PFSK-1 (cell line): Measurements from ENCODE around the gene EHF.

Source experiments
- FOXP2 ChIP-seq: optimal IDR thresholded peaks from 2 replicates; pipeline ENCODE3; 2011; ENCODE audit warnings: borderline replicate concordance, control low read depth, inconsistent platforms; ENCODE audit not compliant: insufficient read depth; ENCODE audit errors: extremely low read length, extremely low read depth
- POLR2AphosphoS5 ChIP-seq: IDR thresholded peaks from 2 replicates; pipeline ENCODE4 v1.6.1; 2012; ENCODE audit warnings: low read depth, mild to moderate bottlenecking, control low read depth, low read length, moderate library complexity
- SIN3A ChIP-seq: IDR thresholded peaks from 2 replicates; pipeline ENCODE4 v1.6.1; 2012; ENCODE audit warnings: mild to moderate bottlenecking, low read length, moderate library complexity, borderline replicate concordance; ENCODE audit not compliant: insufficient read depth
- TAF1 ChIP-seq: IDR thresholded peaks from 2 replicates; pipeline ENCODE4 v1.6.1; 2012; ENCODE audit warnings: low read length, control low read depth, borderline replicate concordance; ENCODE audit not compliant: insufficient read depth
- TF ChIP-seq, protein P1 (sequence below), 2 experiments: IDR thresholded peaks; 2 replicates each; pipeline versions ENCODE4 v1.6.1 to v1.8.0; 2011 to 2012; ENCODE audit warnings: low read depth in 2 of 2, low read length in 2 of 2, control low read depth in 1 of 2, inconsistent platforms in 1 of 2, mild to moderate bottlenecking in 1 of 2, moderate library complexity in 1 of 2; ENCODE audit not compliant: insufficient read depth in 1 of 2

The EHF gene

DNA sequence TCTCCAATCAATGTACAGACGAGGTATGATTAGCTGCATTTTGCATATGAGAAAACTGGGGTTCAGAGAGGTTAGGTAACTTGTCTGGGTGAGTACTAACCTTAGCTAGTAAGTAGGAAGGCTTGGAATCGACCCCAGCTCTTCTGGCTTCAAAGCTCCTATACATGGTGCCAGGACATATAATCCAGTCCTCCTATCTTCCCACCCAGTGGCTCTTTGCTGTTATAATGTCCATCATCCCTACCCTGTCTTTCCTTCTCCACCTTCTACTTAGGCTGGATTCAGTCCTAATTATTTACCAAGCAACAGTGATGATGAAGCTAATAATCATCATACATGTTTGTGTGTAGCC is 20.0 kb downstream of the EHF start:
- TF ChIP-seq, protein P1, sequence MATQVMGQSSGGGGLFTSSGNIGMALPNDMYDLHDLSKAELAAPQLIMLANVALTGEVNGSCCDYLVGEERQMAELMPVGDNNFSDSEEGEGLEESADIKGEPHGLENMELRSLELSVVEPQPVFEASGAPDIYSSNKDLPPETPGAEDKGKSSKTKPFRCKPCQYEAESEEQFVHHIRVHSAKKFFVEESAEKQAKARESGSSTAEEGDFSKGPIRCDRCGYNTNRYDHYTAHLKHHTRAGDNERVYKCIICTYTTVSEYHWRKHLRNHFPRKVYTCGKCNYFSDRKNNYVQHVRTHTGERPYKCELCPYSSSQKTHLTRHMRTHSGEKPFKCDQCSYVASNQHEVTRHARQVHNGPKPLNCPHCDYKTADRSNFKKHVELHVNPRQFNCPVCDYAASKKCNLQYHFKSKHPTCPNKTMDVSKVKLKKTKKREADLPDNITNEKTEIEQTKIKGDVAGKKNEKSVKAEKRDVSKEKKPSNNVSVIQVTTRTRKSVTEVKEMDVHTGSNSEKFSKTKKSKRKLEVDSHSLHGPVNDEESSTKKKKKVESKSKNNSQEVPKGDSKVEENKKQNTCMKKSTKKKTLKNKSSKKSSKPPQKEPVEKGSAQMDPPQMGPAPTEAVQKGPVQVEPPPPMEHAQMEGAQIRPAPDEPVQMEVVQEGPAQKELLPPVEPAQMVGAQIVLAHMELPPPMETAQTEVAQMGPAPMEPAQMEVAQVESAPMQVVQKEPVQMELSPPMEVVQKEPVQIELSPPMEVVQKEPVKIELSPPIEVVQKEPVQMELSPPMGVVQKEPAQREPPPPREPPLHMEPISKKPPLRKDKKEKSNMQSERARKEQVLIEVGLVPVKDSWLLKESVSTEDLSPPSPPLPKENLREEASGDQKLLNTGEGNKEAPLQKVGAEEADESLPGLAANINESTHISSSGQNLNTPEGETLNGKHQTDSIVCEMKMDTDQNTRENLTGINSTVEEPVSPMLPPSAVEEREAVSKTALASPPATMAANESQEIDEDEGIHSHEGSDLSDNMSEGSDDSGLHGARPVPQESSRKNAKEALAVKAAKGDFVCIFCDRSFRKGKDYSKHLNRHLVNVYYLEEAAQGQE (IDR thresholded peaks at IDR 0.05; ENCODE audit: insufficient read depth in 1 of 2, low read depth in 2 of 2, low read length in 2 of 2), result no peak
- no peak for TF ChIP-seq FOXP2
- TF ChIP-seq TAF1, result no peak
- no peak for TF ChIP-seq SIN3A
- no peak for TF ChIP-seq POLR2AphosphoS5

DNA sequence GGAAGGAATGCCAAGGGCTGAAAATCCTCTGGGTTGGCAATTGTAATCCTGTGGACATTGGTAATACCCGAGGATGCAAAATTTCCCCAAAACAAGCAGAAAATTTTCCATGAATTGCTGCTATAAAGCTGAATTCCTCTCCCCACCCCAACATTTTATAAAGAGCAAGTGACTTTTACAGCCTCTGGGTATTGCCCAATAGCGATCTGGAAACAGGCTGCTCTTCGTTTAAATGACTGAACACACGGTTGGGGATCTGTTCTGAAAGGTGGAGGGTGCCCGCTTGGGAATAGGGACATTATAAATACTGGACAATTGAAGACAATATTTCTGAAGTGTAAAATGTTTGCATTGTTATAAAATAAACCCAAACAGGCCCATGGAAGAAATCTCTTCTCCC is 20.6 kb downstream of the EHF start:
- TF ChIP-seq FOXP2, result no peak
- TF ChIP-seq SIN3A, result no peak
- TF ChIP-seq TAF1, result no peak
- TF ChIP-seq, protein P1 (IDR thresholded peaks at IDR 0.05; ENCODE audit: insufficient read depth in 1 of 2, low read depth in 2 of 2, low read length in 2 of 2), result no peak
- no peak for TF ChIP-seq POLR2AphosphoS5

DNA sequence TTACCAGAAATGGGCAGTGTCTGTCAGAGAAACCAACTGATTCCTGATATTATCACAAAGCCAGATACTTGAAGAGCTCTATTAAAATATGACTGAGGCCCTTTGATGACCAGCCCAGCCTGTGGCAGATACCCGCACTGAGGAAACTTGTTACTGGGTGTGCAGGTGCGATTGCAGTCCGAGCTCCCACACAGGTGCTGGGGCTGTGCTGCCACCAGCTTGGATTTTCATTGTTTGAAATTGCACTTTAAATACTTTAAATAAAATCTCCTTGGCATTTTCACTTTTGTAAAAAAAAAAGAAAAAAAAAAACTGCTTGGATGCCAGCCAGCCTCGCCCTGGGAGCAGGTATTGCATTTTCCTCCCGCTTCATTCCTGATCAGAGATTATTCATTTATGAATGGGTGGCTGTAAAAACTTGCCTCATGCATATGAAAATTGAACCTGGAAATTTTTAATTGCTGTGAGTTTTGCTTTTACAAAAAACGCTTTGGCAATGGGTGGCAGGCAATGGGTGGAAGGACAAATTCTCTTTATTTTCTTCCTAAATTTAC is 21.2 kb downstream of the EHF start:
- TF ChIP-seq FOXP2 (no peak), POLR2AphosphoS5 (no peak), TAF1 (no peak)
- TF ChIP-seq, protein P1 (IDR thresholded peaks at IDR 0.05; ENCODE audit: insufficient read depth in 1 of 2, low read depth in 2 of 2, low read length in 2 of 2), result no peak

DNA sequence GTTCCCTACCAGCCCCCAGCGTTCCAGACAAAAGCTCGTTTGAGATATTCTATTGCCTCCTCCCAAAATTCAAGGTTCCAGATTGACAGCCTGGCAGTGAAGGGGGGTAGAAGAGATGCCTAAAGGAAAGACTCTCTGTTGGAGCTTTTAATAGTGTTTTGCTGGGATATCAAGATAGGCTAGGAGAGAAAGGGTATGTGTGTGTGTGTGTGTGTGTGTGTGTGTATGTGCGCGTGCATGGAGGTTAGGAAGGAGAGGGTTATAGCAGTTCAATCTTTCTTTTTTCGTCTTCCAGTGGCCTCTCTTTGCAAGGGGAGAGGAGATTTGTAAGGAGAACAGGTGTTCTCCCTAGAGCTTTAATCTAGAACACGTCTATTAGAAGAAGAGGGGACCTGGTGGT is 22.0 kb downstream of the EHF start:
- TF ChIP-seq FOXP2 (no peak), POLR2AphosphoS5 (no peak)

DNA sequence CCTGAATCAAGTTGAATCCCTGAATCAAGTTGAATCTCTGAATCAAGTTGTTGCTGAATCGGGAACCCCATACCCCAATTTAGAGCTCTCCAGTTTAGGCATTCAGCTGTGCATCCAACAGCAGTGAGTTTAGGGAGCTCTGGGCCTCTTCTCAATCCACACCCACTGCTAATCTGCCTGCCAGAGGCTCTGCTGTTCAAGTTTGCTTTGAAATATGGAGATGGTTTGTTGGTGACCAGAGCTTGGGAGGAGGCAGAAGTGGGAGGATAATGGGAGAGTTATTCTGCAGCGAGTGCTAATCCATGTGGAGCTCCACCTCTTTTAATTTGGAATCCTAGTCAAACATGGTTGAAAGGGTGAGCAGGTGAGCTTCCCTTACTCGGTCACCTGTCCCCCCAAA is 22.4 kb downstream of the EHF start:
- TF ChIP-seq FOXP2 (no peak), POLR2AphosphoS5 (no peak), SIN3A (no peak), TAF1 (no peak)
- TF ChIP-seq, protein P1 (IDR thresholded peaks at IDR 0.05; ENCODE audit: insufficient read depth in 1 of 2, low read depth in 2 of 2, low read length in 2 of 2), result no peak
